HepG2 (cell line): ENCODE data around the gene MYO7B. TPM values are rescaled to one million over a fixed set of nuclear protein-coding genes. Genes with fewer than 3 reads are reported as not detected.

ENCODE experiments used
- CHCHD3 ChIP-seq: sonication (generic); formaldehyde crosslinking; IDR thresholded peaks from 2 replicates; pipeline ENCODE4 v1.8.0; 2022; ENCODE audit warnings: mild to moderate bottlenecking, missing genetic modification reagents, moderate library complexity
- DNMT3B ChIP-seq: conservative IDR thresholded peaks from 2 replicates; pipeline ENCODE4 v1.6.1; 2016; ENCODE audit warnings: missing biosample characterization, control low read depth
- GFI1 ChIP-seq: sonication (generic); formaldehyde crosslinking; IDR thresholded peaks from 2 replicates; pipeline ENCODE4 v1.5.0; 2020; ENCODE audit warnings: missing genetic modification reagents, mild to moderate bottlenecking, borderline replicate concordance
- GLI4 ChIP-seq: sonication (generic); formaldehyde crosslinking; IDR thresholded peaks from 2 replicates; pipeline ENCODE4 v1.5.1; 2020; ENCODE audit warnings: missing genetic modification reagents, mild to moderate bottlenecking, moderate library complexity, borderline replicate concordance
- MYPOP ChIP-seq: sonication (generic); formaldehyde crosslinking; IDR thresholded peaks from 2 replicates; pipeline ENCODE4 v1.8.1; 2023; ENCODE audit warnings: mild to moderate bottlenecking, moderate library complexity, missing genetic modification reagents
- ZNF17 ChIP-seq: sonication (generic); formaldehyde crosslinking; IDR thresholded peaks from 2 replicates; pipeline ENCODE4 v1.5.0; 2020; ENCODE audit warnings: mild to moderate bottlenecking, missing genetic modification reagents
- ZNF3 ChIP-seq: IDR thresholded peaks from 2 replicates; pipeline ENCODE4 v1.7.0; 2017; ENCODE audit warnings: inconsistent platforms
- ZNF333 ChIP-seq: sonication (generic); formaldehyde crosslinking; IDR thresholded peaks from 2 replicates; pipeline ENCODE4 v1.4.0; 2020; ENCODE audit warnings: mild to moderate bottlenecking, missing genetic modification reagents, borderline replicate concordance
- ZNF639 ChIP-seq: conservative IDR thresholded peaks from 2 replicates; pipeline ENCODE4 v1.6.1; 2018; ENCODE audit warnings: missing genetic modification reagents
- ZNF850 ChIP-seq: sonication (generic); formaldehyde crosslinking; conservative IDR thresholded peaks from 2 replicates; pipeline ENCODE4 v1.9.0; 2021; ENCODE audit warnings: mild to moderate bottlenecking, missing genetic modification reagents
- polyA plus RNA-seq, 8 experiments: library from polyadenylated mRNA; depleted of rRNA in 3 of 8; stranded (reverse) in 7 of 8; unstranded in 1 of 8; fragments of >200 nt; fragmentation: Illumina TruSeq in 4 of 8; extraction: Trizol in 4 of 8; gene quantifications; 2 replicates each; pipeline versions ENCODE4 v1.2.1 to v1.2.3, GENCODE V29; 2011 to 2016; ENCODE audit warnings: low read depth in 4 of 8, missing spikeins in 1 of 8, mixed read lengths in 1 of 8; ENCODE audit not compliant: insufficient read depth in 1 of 8
- total RNA-seq, 5 experiments: library from RNA; depleted of rRNA; stranded (reverse); fragments of >200 nt; fragmentation: Illumina TruSeq; extraction: Trizol; gene quantifications; 2 replicates each; pipeline ENCODE4 v1.2.3, GENCODE V29; 2016; ENCODE audit warnings: low read depth in 1 of 5
- TF ChIP-seq, protein P1 (sequence below): sonication (generic); formaldehyde crosslinking; IDR thresholded peaks from 2 replicates; pipeline ENCODE4 v1.8.1; 2023; ENCODE audit warnings: mild to moderate bottlenecking, missing genetic modification reagents

Gene MYO7B
- total and polyA plus RNA-seq, 2 of the 13 experiments (the other 11 are each of a cell fraction or from before 2014, with no cell fraction given), result not detected

DNA sequence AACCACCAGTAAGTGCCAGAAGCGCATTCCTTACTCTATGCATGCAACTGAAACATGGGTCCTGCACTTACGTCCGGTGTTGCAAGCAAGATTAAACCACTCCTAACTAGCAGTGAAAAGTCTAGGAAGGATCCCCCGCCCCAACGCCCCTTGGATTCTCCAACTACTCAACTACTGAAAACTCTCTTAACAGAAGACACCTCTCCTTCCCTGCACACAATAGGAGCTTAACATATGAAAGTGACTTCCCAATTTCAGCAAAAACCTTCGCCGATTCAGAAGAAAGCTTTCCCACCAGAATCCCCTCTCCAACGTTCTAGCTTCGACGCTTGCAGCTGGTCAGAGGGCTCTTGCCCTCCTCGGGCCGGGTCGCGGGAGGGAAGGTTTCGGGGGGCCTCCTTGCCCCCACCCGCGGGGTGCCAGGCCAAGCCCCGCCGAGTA, 9.8 kb upstream of the MYO7B start (continued):
- TF ChIP-seq ZNF3 (peak; percentile 24; the same call in 1 of the 2 replicates), GLI4 (CRISPR knock-in tag) (no peak), CHCHD3 (CRISPR knock-in tag) (0 out of 2 replicates have a peak, but pooled peaks have one; percentile 93), GFI1 (CRISPR knock-in tag) (0 out of 2 replicates have a peak, but pooled peaks have one; percentile 32), ZNF850 (CRISPR knock-in tag) (0 out of 2 replicates have a peak, but pooled peaks have one; percentile 52), MYPOP (CRISPR knock-in tag) (0 out of 2 replicates have a peak, but pooled peaks have one; percentile 4), ZNF639 (CRISPR knock-in tag) (0 out of 2 replicates have a peak, but pooled peaks have one; percentile 11), ZNF333 (0 out of 2 replicates have a peak, but pooled peaks have one; percentile 58), DNMT3B (peak; percentile 44; the same call in 1 of the 2 replicates), ZNF17 (CRISPR knock-in tag) (0 out of 2 replicates have a peak, but pooled peaks have one; percentile 64)
- TF ChIP-seq, protein P1, sequence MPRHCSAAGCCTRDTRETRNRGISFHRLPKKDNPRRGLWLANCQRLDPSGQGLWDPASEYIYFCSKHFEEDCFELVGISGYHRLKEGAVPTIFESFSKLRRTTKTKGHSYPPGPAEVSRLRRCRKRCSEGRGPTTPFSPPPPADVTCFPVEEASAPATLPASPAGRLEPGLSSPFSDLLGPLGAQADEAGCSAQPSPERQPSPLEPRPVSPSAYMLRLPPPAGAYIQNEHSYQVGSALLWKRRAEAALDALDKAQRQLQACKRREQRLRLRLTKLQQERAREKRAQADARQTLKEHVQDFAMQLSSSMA, result 0 out of 2 replicates have a peak, but pooled peaks have one; percentile 17
